Peyer's patch (tissue), 4 donors: ENCODE results near the gene MMP28. TPM values are rescaled to one million over a fixed set of nuclear protein-coding genes. Genes with fewer than 3 reads are reported as not detected.

Experiments used
- DNase-seq, 3 donors: peaks; one replicate each; pipeline ENCODE4 v3.0.0-alpha.2; 2017 to 2019
- H3K27ac ChIP-seq, 4 donors: fragments of 200-600 bp; sonication (generic); one replicate each; pipeline ENCODE4 v1.5.1; 2016 to 2019
- H3K27me3 ChIP-seq, 2 donors: fragments of 200-600 bp; sonication (generic); one replicate each; pipeline ENCODE4 v1.5.1; 2019
- H3K36me3 ChIP-seq, 3 donors: fragments of 200-600 bp; sonication (generic); one replicate each; pipeline ENCODE4 v1.5.1; 2016 to 2019
- H3K4me1 ChIP-seq, 4 donors: fragments of 200-600 bp; sonication (generic); one replicate each; pipeline ENCODE4 v1.5.1; 2016 to 2019
- H3K4me3 ChIP-seq, 4 donors: fragments of 200-600 bp; sonication (generic); 1 replicate in 3 of 4; 2 replicates in 1 of 4; pipeline ENCODE4 v1.5.1; 2016 to 2019; ENCODE audit warnings: mild to moderate bottlenecking in 1 of 4
- H3K9me3 ChIP-seq, 4 donors: fragments of 200-600 bp; sonication (generic); one replicate each; pipeline ENCODE4 v1.5.1; 2016 to 2019; ENCODE audit warnings: mild to moderate bottlenecking in 1 of 4
- CTCF ChIP-seq, 6 experiments: fragments of 450-650 bp in 4 of 6; fragments of 200-600 bp in 2 of 6; sonication (generic) in 1 of 6; IDR thresholded peaks; one replicate each; pipeline ENCODE4 v1.5.1; 2017 to 2019; ENCODE audit warnings: antibody characterized with exemption in 6 of 6, mild to moderate bottlenecking in 3 of 6, moderate library complexity in 1 of 6
- POLR2A ChIP-seq, 2 donors: fragments of 450-650 bp; IDR thresholded peaks; one replicate each; pipeline ENCODE4 v1.5.1; 2017; ENCODE audit warnings: antibody characterized with exemption in 2 of 2, mild to moderate bottlenecking in 2 of 2, moderate library complexity in 2 of 2
- total RNA-seq, 4 donors: library from RNA; depleted of rRNA; stranded (reverse); fragments of >200 nt; gene quantifications; one replicate each; pipeline ENCODE4 v1.1.0, GENCODE V29; 2016

The MMP28 gene
- total RNA-seq, 4 donors from 2014 or later, result 3.3 to 85.3 (median 56.7) TPM

GRCh38 chr17:35717475-35717874, 78.0 kb downstream of the MMP28 start:
- Histone ChIP-seq H3K27me3 (no peaks in the 10 kb centered on the region), H3K36me3 (peaks cover 0 to 57% (median 0%) of the 10 kb centered on the region in 3 donors), H3K4me1 (no peaks in the 10 kb centered on the region), H3K27ac (no peak overlapping the region), H3K4me3 (no peak overlapping the region), H3K9me3 (no peaks in the 10 kb centered on the region)
- TF ChIP-seq CTCF (IDR thresholded peaks at IDR 0.05), result no peak
- no peak for TF ChIP-seq POLR2A (IDR thresholded peaks at IDR 0.05)
- DNase-seq, result no peak

GRCh38 chr17:35716897-35717465, 78.5 kb downstream of the MMP28 start:
- no peaks in the 10 kb centered on the region for H3K27me3 ChIP-seq
- TF ChIP-seq POLR2A (IDR thresholded peaks at IDR 0.05), result no peak
- no peak overlapping the region for H3K4me3 ChIP-seq
- peaks cover 0 to 54% (median 0%) of the 10 kb centered on the region in 3 donors for H3K36me3 ChIP-seq
- H3K27ac ChIP-seq, result peak overlapping the region in 1 of 4 donors; percentile 22
- H3K4me1 ChIP-seq, result no peaks in the 10 kb centered on the region
- H3K9me3 ChIP-seq, result no peaks in the 10 kb centered on the region
- DNase-seq, result no peak

GRCh38 chr17:35716173-35716572, 79.3 kb downstream of the MMP28 start:
- Histone ChIP-seq H3K9me3 (no peaks in the 10 kb centered on the region), H3K4me3 (no peak overlapping the region), H3K27me3 (no peaks in the 10 kb centered on the region), H3K4me1 (no peaks in the 10 kb centered on the region), H3K27ac (no peak overlapping the region), H3K36me3 (peaks cover 0 to 52% (median 0%) of the 10 kb centered on the region in 3 donors)
- DNase-seq, result no peak
- TF ChIP-seq CTCF (IDR thresholded peaks at IDR 0.05) (no peak), POLR2A (IDR thresholded peaks at IDR 0.05) (no peak)

Other genes starting within 250 kb of the MMP28 start
- gene SLFN14, start 234.8 kb downstream of the MMP28 start, total RNA-seq, result not detected
- 1 to 10 TPM; 2.5 to 7.9 (median 4.5) TPM for gene PEX12, start 217.1 kb downstream of the MMP28 start, total RNA-seq
- gene AP2B1, start 208.3 kb downstream of the MMP28 start, total RNA-seq, result 10 to 100 TPM; 46.2 to 75.3 (median 66.6) TPM
- gene RASL10B, start 64.0 kb downstream of the MMP28 start, total RNA-seq, result 1 to 10 TPM in 2 of 4 donors, not detected in 2; 1.1 TPM
- not detected for gene GAS2L2, start 42.4 kb downstream of the MMP28 start, total RNA-seq
- not detected for gene C17orf50, start 34.8 kb downstream of the MMP28 start, total RNA-seq
- gene TAF15, start 13.8 kb upstream of the MMP28 start, total RNA-seq, result 100 to 1,000 TPM in 1 of 4 donors, 10 to 100 TPM in 3; 51.1 to 119 (median 90.1) TPM
- not detected for gene HEATR9, start 73.2 kb upstream of the MMP28 start, total RNA-seq
- gene CCL5, start 84.7 kb upstream of the MMP28 start, total RNA-seq, result 10 to 100 TPM in 1 of 4 donors, 1 to 10 TPM in 3; 5.8 to 13.8 (median 9.2) TPM
- 1 to 10 TPM in 1 of 4 donors, under 1 TPM in 1, not detected in 2; 0.88 to 1.9 TPM for gene RDM1, start 135.1 kb upstream of the MMP28 start, total RNA-seq
- not detected for gene LYZL6, start 148.1 kb upstream of the MMP28 start, total RNA-seq
- gene CCL16, start 185.9 kb upstream of the MMP28 start, total RNA-seq, result 1 to 10 TPM in 1 of 4 donors, under 1 TPM in 1, not detected in 2; 0.54 to 1.1 TPM
- gene CCL14, start 191.1 kb upstream of the MMP28 start, total RNA-seq, result 1 to 10 TPM; 6.3 to 8.3 (median 6.7) TPM
- 10 to 100 TPM in 3 of 4 donors, 1 to 10 TPM in 1; 4.1 to 63.9 (median 27.0) TPM for gene CCL15, start 205.9 kb upstream of the MMP28 start, total RNA-seq
- 1 to 10 TPM in 1 of 4 donors, not detected in 3; 3.6 TPM for gene CCL23, start 222.3 kb upstream of the MMP28 start, total RNA-seq